Erythroblast (primary cell): Measurements from ENCODE around the gene APRT.
A peak's percentile ranks its signal among the peaks of the same experiment; 100 is the strongest.

Experiments
- DNase-seq, 2 experiments: peaks; one replicate each; lab custom pipeline; 2025; lab: John Stamatoyannopoulos, UW
- GATA1 ChIP-seq: IDR thresholded peaks from 2 replicates; pipeline ENCODE4 v1.6.1; 2011; ENCODE audit warnings: low read depth, mild to moderate bottlenecking, control low read depth, low read length, moderate library complexity
- POLR2A ChIP-seq: IDR thresholded peaks from 2 replicates; pipeline ENCODE4 v1.6.1; 2011; ENCODE audit warnings: mild to moderate bottlenecking, low read length

The APRT gene

GRCh38 chr16:88770461-88771293 lies 41.1 kb downstream of the APRT start:
- DNase-seq: peak; percentile 89 to 91
- TF ChIP-seq POLR2A: no peak
- TF ChIP-seq GATA1: no peak

GRCh38 chr16:88769617-88770460 lies 41.9 kb downstream of the APRT start:
- no peak for TF ChIP-seq POLR2A
- no peak for TF ChIP-seq GATA1
- DNase-seq: peak; percentile 74 to 84

- no peak for DNase-seq
- TF ChIP-seq POLR2A (no peak), GATA1 (no peak)
Observed at GRCh38 chr16:88768071-88768783, 43.5 kb downstream of the APRT start.

GRCh38 chr16:88767546-88768070 lies 44.1 kb downstream of the APRT start:
- DNase-seq: peak; percentile 50 to 60

GRCh38 chr16:88766975-88767374 lies 44.8 kb downstream of the APRT start:
- DNase-seq: no peak
- TF ChIP-seq GATA1 (no peak), POLR2A (no peak)

More at GRCh38 chr16:88767546-88768070, 44.1 kb downstream of the APRT start:
- TF ChIP-seq GATA1 (no peak), POLR2A (no peak)

- DNase-seq: no peak
- no peak for TF ChIP-seq GATA1
- no peak for TF ChIP-seq POLR2A
Observed at GRCh38 chr16:88764913-88765349, 46.8 kb downstream of the APRT start.

- no peak for TF ChIP-seq POLR2A
- TF ChIP-seq GATA1: no peak
- no peak for DNase-seq
Observed at GRCh38 chr16:88764080-88764479, 47.6 kb downstream of the APRT start.

- no peak for TF ChIP-seq GATA1
- TF ChIP-seq POLR2A: no peak
- no peak for DNase-seq
Observed at GRCh38 chr16:88763502-88764053, 48.1 kb downstream of the APRT start.

GRCh38 chr16:88762941-88763340 lies 48.8 kb downstream of the APRT start:
- TF ChIP-seq GATA1 (no peak), POLR2A (no peak)
- no peak for DNase-seq

GRCh38 chr16:88762258-88762870 lies 49.4 kb downstream of the APRT start:
- TF ChIP-seq POLR2A (no peak), GATA1 (no peak)

GRCh38 chr16:88761830-88762229 lies 49.9 kb downstream of the APRT start:
- DNase-seq: no peak
- TF ChIP-seq GATA1 (no peak), POLR2A (no peak)

More at GRCh38 chr16:88762258-88762870, 49.4 kb downstream of the APRT start:
- DNase-seq: no peak

GRCh38 chr16:88761143-88761534 lies 50.6 kb downstream of the APRT start:
- no peak for TF ChIP-seq GATA1
- no peak for TF ChIP-seq POLR2A

More at GRCh38 chr16:88761143-88761534, 50.6 kb downstream of the APRT start:
- no peak for DNase-seq
